Suppressor macrophage treated with lipopolysaccharide for 1 hour (primary cell): ENCODE measurements around the gene GFOD1.
"Not testable (repeated sequence)": the region's sequence is repeated elsewhere in the genome, so short reads cannot be mapped to it uniquely, and the experiment has no call there.

Experiments used
- DNase-seq, 3 donors: peaks; one replicate each; pipeline ENCODE4 v3.0.0-alpha.2; 2020 to 2022

GFOD1 gene

GRCh38 chr6:13439644-13440043, 47.8 kb downstream of the GFOD1 start:
- DNase-seq: no peak

- no peak for DNase-seq
These were observed 49.3 kb downstream of the GFOD1 start for GRCh38 chr6:13438126-13438525.

GRCh38 chr6:13437218-13437996, 50.0 kb downstream of the GFOD1 start:
- no peak for DNase-seq

- no peak for DNase-seq
These were observed 50.8 kb downstream of the GFOD1 start for GRCh38 chr6:13436399-13437217.

- no peak for DNase-seq
These were observed 51.7 kb downstream of the GFOD1 start for GRCh38 chr6:13435477-13436246.

GRCh38 chr6:13434777-13435176, 52.6 kb downstream of the GFOD1 start:
- no peak for DNase-seq

GRCh38 chr6:13434135-13434775, 53.1 kb downstream of the GFOD1 start:
- DNase-seq: not testable (repeated sequence)

GRCh38 chr6:13433709-13434121, 53.7 kb downstream of the GFOD1 start:
- DNase-seq: peak in 2 of 3 donors; percentile 49 to 50

- DNase-seq: peak in 1 of 3 donors; percentile 35
These were observed 54.7 kb downstream of the GFOD1 start for GRCh38 chr6:13432526-13433184.

- peak; percentile 46 to 58 (median 52) for DNase-seq
These were observed 55.4 kb downstream of the GFOD1 start for GRCh38 chr6:13431861-13432465.

GRCh38 chr6:13431059-13431656, 56.2 kb downstream of the GFOD1 start:
- no peak for DNase-seq

GRCh38 chr6:13429406-13429753, 58.0 kb downstream of the GFOD1 start:
- no peak for DNase-seq

GRCh38 chr6:13428583-13429405, 58.6 kb downstream of the GFOD1 start:
- DNase-seq: peak in 1 of 3 donors; percentile 23

- peak; percentile 51 to 67 (median 56) for DNase-seq
These were observed 59.4 kb downstream of the GFOD1 start for GRCh38 chr6:13427801-13428582.

- DNase-seq: no peak
These were observed 60.1 kb downstream of the GFOD1 start for GRCh38 chr6:13427316-13427715.

GRCh38 chr6:13425943-13426931, 61.2 kb downstream of the GFOD1 start:
- DNase-seq: no peak

GRCh38 chr6:13425270-13425873, 62.0 kb downstream of the GFOD1 start:
- DNase-seq: no peak

GRCh38 chr6:13423252-13423651, 64.1 kb downstream of the GFOD1 start:
- DNase-seq: no peak
